Tibial artery (tissue), 4 donors: Measurements from ENCODE around the gene MYOF.
A peak's percentile ranks its signal among the peaks of the same experiment; 100 is the strongest.

Experiments used
- DNase-seq, 2 donors: peaks; one replicate each; pipeline ENCODE4 v3.0.0-alpha.2; 2019
- H3K27ac ChIP-seq, 2 donors: fragments of 200-600 bp; sonication (generic) in 1 of 2; 1 replicate in 1 of 2; 2 replicates in 1 of 2; pipeline ENCODE4 v1.5.1; 2018 to 2019; ENCODE audit warnings: mild to moderate bottlenecking in 1 of 2
- H3K27me3 ChIP-seq, 2 donors: fragments of 200-600 bp; sonication (generic) in 1 of 2; one replicate each; pipeline versions ENCODE4 v1.5.1 to v1.6.0; 2016 to 2019
- H3K36me3 ChIP-seq, 3 donors: fragments of 200-600 bp; sonication (generic) in 2 of 3; one replicate each; pipeline ENCODE4 v1.5.1; 2016 to 2019; ENCODE audit warnings: mild to moderate bottlenecking in 2 of 3
- H3K4me1 ChIP-seq, 4 donors: fragments of 200-600 bp; sonication (generic) in 2 of 4; 1 replicate in 3 of 4; 2 replicates in 1 of 4; pipeline ENCODE4 v1.5.1; 2016 to 2019
- H3K4me3 ChIP-seq, 2 donors: fragments of 200-600 bp; sonication (generic) in 1 of 2; 1 replicate in 1 of 2; 2 replicates in 1 of 2; pipeline ENCODE4 v1.5.1; 2018 to 2019; ENCODE audit warnings: mild to moderate bottlenecking in 2 of 2
- H3K9me3 ChIP-seq, 3 donors: fragments of 200-600 bp; sonication (generic) in 1 of 3; one replicate each; pipeline ENCODE4 v1.5.1; 2016 to 2019
- CTCF ChIP-seq, 2 experiments: fragments of 200-600 bp in 1 of 2; fragments of 450-650 bp in 1 of 2; IDR thresholded peaks; one replicate each; pipeline ENCODE4 v1.5.1; 2017 to 2019; ENCODE audit warnings: antibody characterized with exemption in 2 of 2, mild to moderate bottlenecking in 1 of 2, moderate library complexity in 1 of 2
- intact Hi-C: fragments of 100-400 bp; cut with DNase I; formaldehyde crosslinking; loops from one replicate; pipeline ENCODE4 v1.15.0; 2023; ENCODE audit warnings: low total_unique reads

Gene MYOF

GRCh38 chr10:93406364-93407145 is 75.6 kb downstream of the MYOF start:
- intact Hi-C loops: no loop called here
- Histone ChIP-seq H3K27ac (peak overlapping the region; percentile 35 to 53), H3K4me1 (peaks cover 0 to 21% (median 0%) of the 10 kb centered on the region in 4 donors), H3K4me3 (no peak overlapping the region), H3K36me3 (peaks cover 10 to 62% (median 57%) of the 10 kb centered on the region in 3 donors), H3K9me3 (no peaks in the 10 kb centered on the region), H3K27me3 (no peaks in the 10 kb centered on the region)
- no peak for DNase-seq
- TF ChIP-seq CTCF (IDR thresholded peaks at IDR 0.05): no peak

GRCh38 chr10:93404048-93404354 is 78.1 kb downstream of the MYOF start:
- TF ChIP-seq CTCF (IDR thresholded peaks at IDR 0.05): no peak
- no peaks in the 10 kb centered on the region for H3K9me3 ChIP-seq
- peaks cover 0 to 21% (median 0%) of the 10 kb centered on the region in 4 donors for H3K4me1 ChIP-seq
- H3K36me3 ChIP-seq: peaks cover 24 to 65% (median 57%) of the 10 kb centered on the region in 3 donors
- H3K27ac ChIP-seq: peak overlapping the region; percentile 16 to 28
- no peaks in the 10 kb centered on the region for H3K27me3 ChIP-seq
- DNase-seq: no peak
- intact Hi-C loops: no loop called here
- H3K4me3 ChIP-seq: no peak overlapping the region

GRCh38 chr10:93403152-93404047 is 78.7 kb downstream of the MYOF start:
- Histone ChIP-seq H3K27me3 (no peaks in the 10 kb centered on the region), H3K27ac (peak overlapping the region; percentile 16 to 28), H3K9me3 (no peaks in the 10 kb centered on the region), H3K4me3 (no peak overlapping the region), H3K4me1 (peaks cover 0 to 21% (median 0%) of the 10 kb centered on the region in 4 donors), H3K36me3 (peaks cover 26 to 65% (median 57%) of the 10 kb centered on the region in 3 donors)
- DNase-seq: peak in 1 of 2 donors; percentile 37
- intact Hi-C loops: no loop called here
- no peak for TF ChIP-seq CTCF (IDR thresholded peaks at IDR 0.05)

GRCh38 chr10:93402192-93402591 is 79.9 kb downstream of the MYOF start:
- H3K36me3 ChIP-seq: peaks cover 28 to 68% (median 52%) of the 10 kb centered on the region in 3 donors
- H3K27ac ChIP-seq: no peak overlapping the region
- no peak for DNase-seq

GRCh38 chr10:93398528-93398927 is 83.6 kb downstream of the MYOF start:
- intact Hi-C loops: no loop called here
- Histone ChIP-seq H3K27ac (no peak overlapping the region), H3K36me3 (peaks cover 36 to 77% (median 58%) of the 10 kb centered on the region in 3 donors)

More at GRCh38 chr10:93402192-93402591, 79.9 kb downstream of the MYOF start:
- TF ChIP-seq CTCF (IDR thresholded peaks at IDR 0.05): no peak
- intact Hi-C loops: no loop called here
- Histone ChIP-seq H3K4me1 (peaks cover 0 to 21% (median 0%) of the 10 kb centered on the region in 4 donors), H3K4me3 (no peak overlapping the region), H3K27me3 (no peaks in the 10 kb centered on the region), H3K9me3 (no peaks in the 10 kb centered on the region)

More at GRCh38 chr10:93398528-93398927, 83.6 kb downstream of the MYOF start:
- H3K9me3 ChIP-seq: no peaks in the 10 kb centered on the region
- H3K4me1 ChIP-seq: peaks cover 0 to 16% (median 0%) of the 10 kb centered on the region in 4 donors
- TF ChIP-seq CTCF (IDR thresholded peaks at IDR 0.05): no peak
- no peak for DNase-seq
- H3K27me3 ChIP-seq: no peaks in the 10 kb centered on the region
- no peak overlapping the region for H3K4me3 ChIP-seq
